ENCODE measurements around the gene CHRND. TPM values are rescaled to one million over a fixed set of nuclear protein-coding genes. Genes with fewer than 3 reads are reported as not detected.

Gene CHRND
- total and polyA plus RNA-seq, 4 experiments from 2014 or later = not detected

- POLR2A ChIA-PET (ENCODE audit: partially characterized antibody) = interaction anchor here (0.5 to 1.6 kb wide), 13 partner anchors 11 to 1086 kb away, joined by 3 to 6 read pairs (median 3); partner anchors contain the start of genes CHRNG, NCL and PRSS56
- CTCF ChIA-PET (ENCODE audit: partially characterized antibody) = interaction anchor here (0.9 to 1.5 kb wide), 2 partner anchors 28 to 55 kb away, joined by 3 to 6 read pairs; no protein-coding TSS in a partner anchor
These were observed 24.6 kb downstream of the CHRND start, which contains the start of the genes EIF4E2 and TIGD1 for GRCh38 chr2:232550354-232551249. Gene EIF4E2, plus strand, starts transcription at chr2:232550689. Its CDS starts 36 bp downstream, at chr2:232550725. Gene TIGD1, minus strand, starts transcription at chr2:232550557. Its CDS starts 675 bp downstream, at chr2:232549882.

GRCh38 chr2:232551250-232551638, 25.3 kb downstream of the CHRND start:
- ChIA-PET CTCF (ENCODE audit: partially characterized antibody) (interaction anchor here (1.5 kb wide), 1 partner anchor 54 kb away, joined by 6 read pairs; no protein-coding TSS in a partner anchor), POLR2A (ENCODE audit: partially characterized antibody) (interaction anchor here (0.5 to 1.6 kb wide), 10 partner anchors 11 to 717 kb away, joined by 3 to 6 read pairs (median 4); partner anchors contain the start of genes CHRNG and PRSS56)
- peaks cover 28 to 66% of the 10 kb centered on the region in 2 donors for H3K36me3 Mint-ChIP-seq
- H3K27me3 ChIP-seq (ENCODE audit: insufficient read depth, low read length) = no peaks in the 10 kb centered on the region
- peak overlapping the region; percentile 45 to 80 for H3K4me3 ChIP-seq (ENCODE audit: low read length in 2 of 2)
- H3K27ac Mint-ChIP-seq = peak overlapping the region; percentile 96 to 100 (median 99)
- no peaks in the 10 kb centered on the region for H3K9me3 ChIP-seq (ENCODE audit: control insufficient read depth in 1 of 2, low read length in 2 of 2)
- no peak for DNase-seq
- H3K27me3 Mint-ChIP-seq = no peaks in the 10 kb centered on the region
- H3K36me3 ChIP-seq (ENCODE audit: insufficient read depth, low read length) = peaks cover 10% of the 10 kb centered on the region
- H3K27ac ChIP-seq (ENCODE audit: low read depth, low read length) = peak overlapping the region; percentile 94
- peak overlapping the region; percentile 99 to 100 (median 100) for H3K4me3 Mint-ChIP-seq
- peaks cover 60 to 91% (median 79%) of the 10 kb centered on the region in 4 donors for H3K4me1 Mint-ChIP-seq
- H3K4me1 ChIP-seq (ENCODE audit: insufficient read depth, low read length) = peaks cover 79% of the 10 kb centered on the region
- intact Hi-C loops (cut with micrococcal nuclease) = loop anchor here (2.0 to 5.0 kb wide), 2 partner anchors 146 to 1039 kb away; partner anchors contain the start of gene GIGYF2
- H3K9me3 Mint-ChIP-seq = peaks cover 0 to 2% (median 0%) of the 10 kb centered on the region in 8 donors

More at GRCh38 chr2:232550354-232551249, 24.6 kb downstream of the CHRND start, which contains the start of the genes EIF4E2 and TIGD1:
- Mint-ChIP-seq H3K9me3 (no peaks in the 10 kb centered on the region), H3K4me3 (peak within 1 kb of the TSS; percentile 99 to 100 (median 100)), H3K27ac (peak within 1 kb of the TSS; percentile 96 to 100 (median 99)), H3K4me1 (peaks cover 60 to 91% (median 80%) of the 10 kb centered on the region in 4 donors), H3K36me3 (peaks cover 28 to 62% of the 10 kb centered on the region in 2 donors), H3K27me3 (no peaks in the 10 kb centered on the region)
- intact Hi-C loops (cut with micrococcal nuclease) = loop anchor here (1.0 to 5.0 kb wide), 4 partner anchors 28 to 1038 kb away; partner anchors contain the start of genes GIGYF2 and PDE6D
- Histone ChIP-seq H3K27me3 (ENCODE audit: insufficient read depth, low read length) (no peaks in the 10 kb centered on the region), H3K27ac (ENCODE audit: low read depth, low read length) (peak within 1 kb of the TSS; percentile 94), H3K4me1 (ENCODE audit: insufficient read depth, low read length) (peaks cover 77% of the 10 kb centered on the region), H3K36me3 (ENCODE audit: insufficient read depth, low read length) (peaks cover 7% of the 10 kb centered on the region), H3K4me3 (ENCODE audit: low read length in 2 of 2) (peak within 1 kb of the TSS; percentile 79 to 80), H3K9me3 (ENCODE audit: control insufficient read depth in 1 of 2, low read length in 2 of 2) (no peaks in the 10 kb centered on the region)
- peak; percentile 87 to 92 (median 88) for DNase-seq

- Histone ChIP-seq H3K36me3 (ENCODE audit: insufficient read depth, low read length) (peaks cover 9% of the 10 kb centered on the region), H3K9me3 (ENCODE audit: control insufficient read depth in 1 of 2, low read length in 2 of 2) (no peaks in the 10 kb centered on the region), H3K27ac (ENCODE audit: low read depth, low read length) (peak overlapping the region; percentile 94), H3K4me3 (ENCODE audit: low read length in 2 of 2) (peak overlapping the region in 1 of 2 donors; percentile 80), H3K4me1 (ENCODE audit: insufficient read depth, low read length) (peaks cover 76% of the 10 kb centered on the region), H3K27me3 (ENCODE audit: insufficient read depth, low read length) (no peaks in the 10 kb centered on the region)
- DNase-seq = no peak
- Mint-ChIP-seq H3K27me3 (no peaks in the 10 kb centered on the region), H3K36me3 (peaks cover 24 to 67% of the 10 kb centered on the region in 2 donors), H3K4me1 (peaks cover 61 to 92% (median 79%) of the 10 kb centered on the region in 4 donors), H3K4me3 (peak overlapping the region; percentile 99 to 100 (median 100)), H3K27ac (peak overlapping the region; percentile 96 to 100 (median 99)), H3K9me3 (peaks cover 0 to 2% (median 0%) of the 10 kb centered on the region in 8 donors)
- CTCF ChIA-PET (ENCODE audit: partially characterized antibody) = no interaction called here
- intact Hi-C loops (cut with micrococcal nuclease) = loop anchor here (2.0 to 5.0 kb wide), 2 partner anchors 145 to 1039 kb away; partner anchors contain the start of gene GIGYF2
- POLR2A ChIA-PET (ENCODE audit: partially characterized antibody) = no interaction called here
These were observed 25.8 kb downstream of the CHRND start for GRCh38 chr2:232551776-232552175.

GRCh38 chr2:232556426-232556825, 30.5 kb downstream of the CHRND start:
- Histone ChIP-seq H3K36me3 (ENCODE audit: insufficient read depth, low read length) (peaks cover 26% of the 10 kb centered on the region), H3K27me3 (ENCODE audit: insufficient read depth, low read length) (no peaks in the 10 kb centered on the region), H3K27ac (ENCODE audit: low read depth, low read length) (no peak overlapping the region), H3K9me3 (ENCODE audit: control insufficient read depth in 1 of 2, low read length in 2 of 2) (no peaks in the 10 kb centered on the region), H3K4me3 (ENCODE audit: low read length in 2 of 2) (no peak overlapping the region), H3K4me1 (ENCODE audit: insufficient read depth, low read length) (peaks cover 44% of the 10 kb centered on the region)
- H3K27me3 Mint-ChIP-seq = no peaks in the 10 kb centered on the region
- peak overlapping the region in 2 of 7 donors; percentile 4 to 62 for H3K27ac Mint-ChIP-seq
- peaks cover 0 to 2% (median 0%) of the 10 kb centered on the region in 8 donors for H3K9me3 Mint-ChIP-seq
- no peak overlapping the region for H3K4me3 Mint-ChIP-seq
- H3K4me1 Mint-ChIP-seq = peaks cover 35 to 54% (median 47%) of the 10 kb centered on the region in 4 donors
- CTCF ChIA-PET (ENCODE audit: partially characterized antibody) = no interaction called here
- intact Hi-C loops (cut with micrococcal nuclease) = no loop called here
- POLR2A ChIA-PET (ENCODE audit: partially characterized antibody) = no interaction called here
- DNase-seq = no peak
- peaks cover 34 to 80% of the 10 kb centered on the region in 2 donors for H3K36me3 Mint-ChIP-seq

- ChIA-PET CTCF (ENCODE audit: partially characterized antibody) (no interaction called here), POLR2A (ENCODE audit: partially characterized antibody) (interaction anchor here (1.8 kb wide), 1 partner anchor 12 kb away, joined by 6 read pairs; the partner anchor contains the start of genes EIF4E2 and TIGD1)
- H3K36me3 Mint-ChIP-seq = peaks cover 51 to 84% of the 10 kb centered on the region in 2 donors
- no peaks in the 10 kb centered on the region for H3K4me1 ChIP-seq (ENCODE audit: insufficient read depth, low read length)
- no peaks in the 10 kb centered on the region for H3K4me1 Mint-ChIP-seq
- no peak overlapping the region for H3K4me3 Mint-ChIP-seq
- no peaks in the 10 kb centered on the region for H3K27me3 ChIP-seq (ENCODE audit: insufficient read depth, low read length)
- H3K36me3 ChIP-seq (ENCODE audit: insufficient read depth, low read length) = peaks cover 55% of the 10 kb centered on the region
- H3K27ac Mint-ChIP-seq = peak overlapping the region in 1 of 7 donors; percentile 22
- intact Hi-C loops (cut with micrococcal nuclease) = no loop called here
- no peak overlapping the region for H3K4me3 ChIP-seq (ENCODE audit: low read length in 2 of 2)
- no peaks in the 10 kb centered on the region for H3K9me3 ChIP-seq (ENCODE audit: control insufficient read depth in 1 of 2, low read length in 2 of 2)
- no peaks in the 10 kb centered on the region for H3K9me3 Mint-ChIP-seq
- no peaks in the 10 kb centered on the region for H3K27me3 Mint-ChIP-seq
- no peak for DNase-seq
- no peak overlapping the region for H3K27ac ChIP-seq (ENCODE audit: low read depth, low read length)
These were observed 36.7 kb downstream of the CHRND start for GRCh38 chr2:232562515-232563151.

- H3K4me3 Mint-ChIP-seq = no peak overlapping the region
- H3K4me1 Mint-ChIP-seq = no peaks in the 10 kb centered on the region
- H3K9me3 ChIP-seq (ENCODE audit: control insufficient read depth in 1 of 2, low read length in 2 of 2) = no peaks in the 10 kb centered on the region
- H3K4me1 ChIP-seq (ENCODE audit: insufficient read depth, low read length) = no peaks in the 10 kb centered on the region
- no peak overlapping the region for H3K4me3 ChIP-seq (ENCODE audit: low read length in 2 of 2)
- H3K9me3 Mint-ChIP-seq = no peaks in the 10 kb centered on the region
- CTCF ChIA-PET (ENCODE audit: partially characterized antibody) = interaction anchor here (0.6 kb wide), 1 partner anchor 128 kb away, joined by 3 read pairs; no protein-coding TSS in a partner anchor
- H3K27ac ChIP-seq (ENCODE audit: low read depth, low read length) = no peak overlapping the region
- no peaks in the 10 kb centered on the region for H3K27me3 ChIP-seq (ENCODE audit: insufficient read depth, low read length)
- intact Hi-C loops (cut with micrococcal nuclease) = no loop called here
- peaks cover 60% of the 10 kb centered on the region for H3K36me3 ChIP-seq (ENCODE audit: insufficient read depth, low read length)
- H3K27me3 Mint-ChIP-seq = no peaks in the 10 kb centered on the region
- peak overlapping the region in 1 of 7 donors; percentile 22 for H3K27ac Mint-ChIP-seq
- DNase-seq = no peak
- POLR2A ChIA-PET (ENCODE audit: partially characterized antibody) = no interaction called here
- H3K36me3 Mint-ChIP-seq = peaks cover 55 to 88% of the 10 kb centered on the region in 2 donors
These were observed 37.6 kb downstream of the CHRND start for GRCh38 chr2:232563580-232563979.
